Measurements from ENCODE around the gene ARHGEF7.

Gene ARHGEF7

DNA sequence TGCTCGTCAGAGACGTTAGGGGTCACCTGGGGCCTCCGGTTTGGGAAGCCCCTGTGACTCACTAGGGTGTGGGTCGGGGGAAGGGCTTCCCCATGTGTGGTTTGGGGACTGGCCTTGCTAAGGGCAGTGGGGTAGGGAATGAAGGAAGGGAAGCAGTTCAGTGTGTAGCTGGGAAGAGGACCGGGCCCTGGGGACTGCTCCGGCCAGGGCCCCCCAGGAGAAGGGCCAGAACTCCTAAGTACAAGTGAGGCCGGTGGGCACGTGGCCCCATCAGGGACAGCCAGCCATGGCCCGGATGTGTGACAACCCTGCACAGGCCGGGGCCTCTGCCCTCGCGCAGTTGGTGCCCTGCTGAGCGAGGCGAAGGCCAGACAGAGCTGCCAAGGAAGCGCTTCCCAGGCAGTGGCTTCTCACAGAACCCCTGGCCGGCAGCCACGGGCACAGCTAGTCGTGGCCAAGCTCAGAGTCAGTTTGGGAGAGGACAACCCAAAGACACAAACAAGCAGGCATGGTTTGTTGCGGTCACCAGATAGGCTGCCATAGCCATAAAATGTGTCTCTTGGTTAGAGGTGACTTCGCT lies 231.1 kb downstream of the ARHGEF7 start:
- H3K9ac ChIP-seq (ENCODE audit: low read length) = no peak overlapping the region
- H2BK12ac ChIP-seq (ENCODE audit: low read length) = no peak overlapping the region
- no peak overlapping the region for H3K4me3 ChIP-seq (ENCODE audit: low read depth, low read length)
- no peak overlapping the region for H2AK5ac ChIP-seq (ENCODE audit: low read length)
- no peak overlapping the region for H2AFZ ChIP-seq (ENCODE audit: insufficient read depth, low read length, poor library complexity)
- H3K4me2 ChIP-seq (ENCODE audit: low read length) = no peak overlapping the region
- no peak overlapping the region for H4K91ac ChIP-seq (ENCODE audit: low read depth, low read length)
- H3K79me1 ChIP-seq (ENCODE audit: low read length) = no peaks in the 10 kb centered on the region
- no peak overlapping the region for H4K12ac ChIP-seq (ENCODE audit: low read depth, low read length)
- no peak overlapping the region for H3K18ac ChIP-seq (ENCODE audit: low read length)
- no peaks in the 10 kb centered on the region for H3K27me3 ChIP-seq (ENCODE audit: insufficient read depth, low read length)
- no peak overlapping the region for H3K23ac ChIP-seq (ENCODE audit: low read length)
- WGBS (ENCODE audit: extremely low coverage, insufficient coverage, insufficient read length) = no CpG with 5 or more reads among the region's 20 CpGs
- H2BK120ac ChIP-seq (ENCODE audit: insufficient read depth, low read length, poor library complexity) = no peak overlapping the region
- no peak overlapping the region for H4K8ac ChIP-seq (ENCODE audit: low read depth, low read length)
- peaks cover 2% of the 10 kb centered on the region for H3K9me3 ChIP-seq (ENCODE audit: insufficient read depth, low read depth, low read length)
- no peaks in the 10 kb centered on the region for H3K79me2 ChIP-seq (ENCODE audit: control insufficient read depth, insufficient read depth, low read length, poor library complexity)
- H3K4me1 ChIP-seq (ENCODE audit: control insufficient read depth in 1 of 2, insufficient read depth in 2 of 2, low read length in 2 of 2) = peaks cover 0 to 2% of the 10 kb centered on the region in 2 experiments
- no peak overlapping the region for H3K4ac ChIP-seq (ENCODE audit: low read depth, low read length)
- no peaks in the 10 kb centered on the region for H3K36me3 ChIP-seq (ENCODE audit: control insufficient read depth in 1 of 2, insufficient read depth in 2 of 2, low read length in 2 of 2)
- no peak overlapping the region for H3K14ac ChIP-seq (ENCODE audit: low read length)
- DNase-seq = no peak
- no peak overlapping the region for H2BK5ac ChIP-seq (ENCODE audit: low read depth, low read length, poor library complexity)
- H3K27ac ChIP-seq (ENCODE audit: low read depth, low read length) = no peak overlapping the region

GRCh38 chr13:111347438-111347837 lies 232.3 kb downstream of the ARHGEF7 start:
- Histone ChIP-seq H3K27ac (ENCODE audit: low read depth, low read length) (no peak overlapping the region), H4K91ac (ENCODE audit: low read depth, low read length) (no peak overlapping the region), H2BK12ac (ENCODE audit: low read length) (no peak overlapping the region), H4K12ac (ENCODE audit: low read depth, low read length) (no peak overlapping the region), H3K9ac (ENCODE audit: low read length) (no peak overlapping the region), H3K79me2 (ENCODE audit: control insufficient read depth, insufficient read depth, low read length, poor library complexity) (no peaks in the 10 kb centered on the region), H3K4me1 (ENCODE audit: control insufficient read depth in 1 of 2, insufficient read depth in 2 of 2, low read length in 2 of 2) (peaks cover 0 to 2% of the 10 kb centered on the region in 2 experiments), H3K79me1 (ENCODE audit: low read length) (no peaks in the 10 kb centered on the region), H3K27me3 (ENCODE audit: insufficient read depth, low read length) (no peaks in the 10 kb centered on the region), H3K4me2 (ENCODE audit: low read length) (no peak overlapping the region), H3K18ac (ENCODE audit: low read length) (no peak overlapping the region), H3K4ac (ENCODE audit: low read depth, low read length) (no peak overlapping the region), H3K36me3 (ENCODE audit: control insufficient read depth in 1 of 2, insufficient read depth in 2 of 2, low read length in 2 of 2) (no peaks in the 10 kb centered on the region), H4K8ac (ENCODE audit: low read depth, low read length) (no peak overlapping the region), H3K23ac (ENCODE audit: low read length) (no peak overlapping the region), H2BK120ac (ENCODE audit: insufficient read depth, low read length, poor library complexity) (no peak overlapping the region), H3K14ac (ENCODE audit: low read length) (no peak overlapping the region), H3K4me3 (ENCODE audit: low read depth, low read length) (no peak overlapping the region), H2AK5ac (ENCODE audit: low read length) (no peak overlapping the region), H2AFZ (ENCODE audit: insufficient read depth, low read length, poor library complexity) (no peak overlapping the region), H2BK5ac (ENCODE audit: low read depth, low read length, poor library complexity) (no peak overlapping the region), H3K9me3 (ENCODE audit: insufficient read depth, low read depth, low read length) (peaks cover 2% of the 10 kb centered on the region)
- WGBS (ENCODE audit: extremely low coverage, insufficient coverage, insufficient read length) = no CpG with 5 or more reads among the region's 6 CpGs
- DNase-seq = no peak

DNA sequence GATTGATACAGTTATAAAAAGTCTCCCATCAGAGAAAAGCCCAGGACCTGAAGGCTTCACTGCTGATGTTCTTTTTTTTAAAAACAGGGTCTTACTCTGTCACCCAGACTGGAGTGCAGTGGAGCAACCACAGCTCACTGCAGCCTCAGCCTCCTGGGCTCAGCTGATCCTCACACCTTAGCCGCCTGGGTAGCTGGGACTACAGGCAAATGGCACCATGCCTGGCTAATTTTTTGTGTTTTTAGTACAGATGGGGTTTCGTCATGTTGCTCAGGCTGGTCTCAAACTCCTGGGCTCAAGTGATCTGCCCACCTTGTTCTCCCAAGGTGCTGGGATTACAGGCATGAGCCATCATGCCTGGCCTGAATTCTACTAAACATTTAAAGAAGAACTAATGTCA lies 238.4 kb downstream of the ARHGEF7 start:
- H2BK5ac ChIP-seq (ENCODE audit: low read depth, low read length, poor library complexity) = no peak overlapping the region
- H3K14ac ChIP-seq (ENCODE audit: low read length) = no peak overlapping the region
- no peak overlapping the region for H2AK5ac ChIP-seq (ENCODE audit: low read length)
- H3K4me3 ChIP-seq (ENCODE audit: low read depth, low read length) = no peak overlapping the region
- no peak overlapping the region for H2BK12ac ChIP-seq (ENCODE audit: low read length)
- H4K12ac ChIP-seq (ENCODE audit: low read depth, low read length) = no peak overlapping the region
- H2AFZ ChIP-seq (ENCODE audit: insufficient read depth, low read length, poor library complexity) = no peak overlapping the region
- H3K36me3 ChIP-seq (ENCODE audit: control insufficient read depth in 1 of 2, insufficient read depth in 2 of 2, low read length in 2 of 2) = no peaks in the 10 kb centered on the region
- no peak overlapping the region for H3K23ac ChIP-seq (ENCODE audit: low read length)
- no peaks in the 10 kb centered on the region for H3K79me1 ChIP-seq (ENCODE audit: low read length)
- no peaks in the 10 kb centered on the region for H3K27me3 ChIP-seq (ENCODE audit: insufficient read depth, low read length)
- H3K9me3 ChIP-seq (ENCODE audit: insufficient read depth, low read depth, low read length) = no peaks in the 10 kb centered on the region
- WGBS (ENCODE audit: extremely low coverage, insufficient coverage, insufficient read length) = no CpG with 5 or more reads among the region's 2 CpGs
- no peak overlapping the region for H3K9ac ChIP-seq (ENCODE audit: low read length)
- H4K8ac ChIP-seq (ENCODE audit: low read depth, low read length) = no peak overlapping the region
- no peak overlapping the region for H3K18ac ChIP-seq (ENCODE audit: low read length)
- no peaks in the 10 kb centered on the region for H3K79me2 ChIP-seq (ENCODE audit: control insufficient read depth, insufficient read depth, low read length, poor library complexity)
- no peaks in the 10 kb centered on the region for H3K4me1 ChIP-seq (ENCODE audit: control insufficient read depth in 1 of 2, insufficient read depth in 2 of 2, low read length in 2 of 2)
- H2BK120ac ChIP-seq (ENCODE audit: insufficient read depth, low read length, poor library complexity) = no peak overlapping the region
- H4K91ac ChIP-seq (ENCODE audit: low read depth, low read length) = no peak overlapping the region
- H3K27ac ChIP-seq (ENCODE audit: low read depth, low read length) = no peak overlapping the region
- no peak overlapping the region for H3K4ac ChIP-seq (ENCODE audit: low read depth, low read length)
- no peak overlapping the region for H3K4me2 ChIP-seq (ENCODE audit: low read length)
- no peak for DNase-seq

DNA sequence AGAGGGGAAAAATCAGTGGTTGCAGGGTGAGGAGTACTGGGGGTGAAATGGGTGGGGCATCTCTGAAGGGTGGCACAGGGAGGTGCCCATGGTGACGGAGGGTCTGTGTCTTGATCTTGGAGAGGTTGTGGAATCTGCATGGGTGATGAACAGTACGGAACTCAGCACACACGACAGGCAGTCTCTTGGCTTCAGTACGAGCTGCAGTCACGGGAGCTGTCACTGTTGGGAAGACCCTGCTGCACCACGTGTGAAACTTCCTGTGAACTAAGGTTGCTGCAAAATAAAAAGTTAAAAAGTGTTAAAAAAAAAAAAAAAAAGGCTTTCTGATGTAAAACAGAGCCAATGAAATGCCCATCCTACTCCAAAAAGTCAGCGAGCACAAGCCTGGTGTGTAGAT lies 239.7 kb downstream of the ARHGEF7 start:
- Histone ChIP-seq H3K27ac (ENCODE audit: low read depth, low read length) (no peak overlapping the region), H2BK5ac (ENCODE audit: low read depth, low read length, poor library complexity) (no peak overlapping the region), H3K9me3 (ENCODE audit: insufficient read depth, low read depth, low read length) (no peaks in the 10 kb centered on the region), H3K4me1 (ENCODE audit: control insufficient read depth in 1 of 2, insufficient read depth in 2 of 2, low read length in 2 of 2) (no peaks in the 10 kb centered on the region), H3K9ac (ENCODE audit: low read length) (no peak overlapping the region), H3K79me2 (ENCODE audit: control insufficient read depth, insufficient read depth, low read length, poor library complexity) (no peaks in the 10 kb centered on the region), H2AFZ (ENCODE audit: insufficient read depth, low read length, poor library complexity) (no peak overlapping the region), H3K36me3 (ENCODE audit: control insufficient read depth in 1 of 2, insufficient read depth in 2 of 2, low read length in 2 of 2) (no peaks in the 10 kb centered on the region), H3K18ac (ENCODE audit: low read length) (no peak overlapping the region), H2BK12ac (ENCODE audit: low read length) (no peak overlapping the region), H3K4me2 (ENCODE audit: low read length) (no peak overlapping the region), H2AK5ac (ENCODE audit: low read length) (no peak overlapping the region), H3K14ac (ENCODE audit: low read length) (no peak overlapping the region), H3K27me3 (ENCODE audit: insufficient read depth, low read length) (no peaks in the 10 kb centered on the region), H2BK120ac (ENCODE audit: insufficient read depth, low read length, poor library complexity) (no peak overlapping the region), H4K91ac (ENCODE audit: low read depth, low read length) (no peak overlapping the region), H3K23ac (ENCODE audit: low read length) (no peak overlapping the region), H3K4me3 (ENCODE audit: low read depth, low read length) (no peak overlapping the region), H4K8ac (ENCODE audit: low read depth, low read length) (no peak overlapping the region), H3K4ac (ENCODE audit: low read depth, low read length) (no peak overlapping the region), H4K12ac (ENCODE audit: low read depth, low read length) (no peak overlapping the region), H3K79me1 (ENCODE audit: low read length) (no peaks in the 10 kb centered on the region)
- DNase-seq = no peak
- no CpG with 5 or more reads among the region's 7 CpGs for WGBS (ENCODE audit: extremely low coverage, insufficient coverage, insufficient read length)

All from trophoblast cell (in vitro differentiated cells and primary cell).